ENCODE measurements around the gene PTPRG.

- no peak for TF ChIP-seq ZKSCAN5 (CRISPR knock-in tag; IDR thresholded peaks at IDR 0.05)
- TF ChIP-seq, protein P1, sequence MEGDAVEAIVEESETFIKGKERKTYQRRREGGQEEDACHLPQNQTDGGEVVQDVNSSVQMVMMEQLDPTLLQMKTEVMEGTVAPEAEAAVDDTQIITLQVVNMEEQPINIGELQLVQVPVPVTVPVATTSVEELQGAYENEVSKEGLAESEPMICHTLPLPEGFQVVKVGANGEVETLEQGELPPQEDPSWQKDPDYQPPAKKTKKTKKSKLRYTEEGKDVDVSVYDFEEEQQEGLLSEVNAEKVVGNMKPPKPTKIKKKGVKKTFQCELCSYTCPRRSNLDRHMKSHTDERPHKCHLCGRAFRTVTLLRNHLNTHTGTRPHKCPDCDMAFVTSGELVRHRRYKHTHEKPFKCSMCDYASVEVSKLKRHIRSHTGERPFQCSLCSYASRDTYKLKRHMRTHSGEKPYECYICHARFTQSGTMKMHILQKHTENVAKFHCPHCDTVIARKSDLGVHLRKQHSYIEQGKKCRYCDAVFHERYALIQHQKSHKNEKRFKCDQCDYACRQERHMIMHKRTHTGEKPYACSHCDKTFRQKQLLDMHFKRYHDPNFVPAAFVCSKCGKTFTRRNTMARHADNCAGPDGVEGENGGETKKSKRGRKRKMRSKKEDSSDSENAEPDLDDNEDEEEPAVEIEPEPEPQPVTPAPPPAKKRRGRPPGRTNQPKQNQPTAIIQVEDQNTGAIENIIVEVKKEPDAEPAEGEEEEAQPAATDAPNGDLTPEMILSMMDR (CRISPR knock-in tag; IDR thresholded peaks at IDR 0.05): no peak
- TF ChIP-seq FOXK2 (IDR thresholded peaks at IDR 0.05): no peak
- no peak for TF ChIP-seq PHF20 (CRISPR knock-in tag; IDR thresholded peaks at IDR 0.05)
Measured at GRCh38 chr3:62113092-62113491, 551.7 kb downstream of the PTPRG start.

All from HepG2 (cell line).